NCI-H2196 treated with DMSO at 0.1 percent for 48 hours (cell line): ENCODE data around the gene GNAT1.
"Not testable (repeated sequence)": the region's sequence is repeated elsewhere in the genome, so short reads cannot be mapped to it uniquely, and the experiment has no call there.

Experiments
- DNase-seq: peaks from one replicate; lab custom pipeline; 2025; ENCODE audit not compliant: unreplicated experiment; lab: John Stamatoyannopoulos, UW

GNAT1 gene

DNA sequence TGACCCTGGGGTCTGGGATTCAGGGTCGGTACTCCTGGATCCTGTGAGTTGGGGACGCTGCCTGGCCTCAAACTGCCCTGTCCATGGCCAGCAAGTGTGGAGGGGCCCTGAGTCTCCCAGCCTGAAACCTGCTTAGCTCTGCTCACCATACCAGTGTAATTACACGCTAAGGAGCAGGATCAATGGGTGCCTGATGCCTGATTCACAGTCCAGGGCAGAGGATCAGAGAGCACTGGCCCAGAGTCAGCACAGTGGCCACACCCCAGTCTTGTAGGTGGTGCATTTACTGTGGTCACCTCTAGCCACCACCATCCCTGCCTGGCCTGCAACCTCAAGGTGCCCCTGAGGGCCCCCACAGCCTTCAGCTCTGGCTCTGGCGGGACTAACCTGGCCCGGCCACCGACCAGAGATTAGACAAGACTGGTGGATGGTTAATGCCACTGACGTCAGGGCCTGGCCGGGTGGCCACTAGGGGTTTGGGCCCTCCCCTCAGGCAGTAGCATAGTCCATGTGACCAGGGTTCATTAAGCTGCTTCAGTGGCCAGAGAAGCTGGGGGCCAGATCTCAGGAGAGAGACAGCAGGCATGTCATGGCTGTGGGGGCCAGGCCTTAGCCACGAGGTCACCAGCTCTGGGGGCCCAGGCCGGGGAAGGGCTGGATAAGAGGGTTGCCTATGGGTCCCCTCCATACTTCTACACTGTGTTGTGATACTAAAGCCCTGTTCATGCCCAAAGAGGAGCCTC is 10.3 kb downstream of the GNAT1 start:
- DNase-seq: no peak

GRCh38 chr3:50202353-50203112 is 11.1 kb downstream of the GNAT1 start:
- no peak for DNase-seq

DNA sequence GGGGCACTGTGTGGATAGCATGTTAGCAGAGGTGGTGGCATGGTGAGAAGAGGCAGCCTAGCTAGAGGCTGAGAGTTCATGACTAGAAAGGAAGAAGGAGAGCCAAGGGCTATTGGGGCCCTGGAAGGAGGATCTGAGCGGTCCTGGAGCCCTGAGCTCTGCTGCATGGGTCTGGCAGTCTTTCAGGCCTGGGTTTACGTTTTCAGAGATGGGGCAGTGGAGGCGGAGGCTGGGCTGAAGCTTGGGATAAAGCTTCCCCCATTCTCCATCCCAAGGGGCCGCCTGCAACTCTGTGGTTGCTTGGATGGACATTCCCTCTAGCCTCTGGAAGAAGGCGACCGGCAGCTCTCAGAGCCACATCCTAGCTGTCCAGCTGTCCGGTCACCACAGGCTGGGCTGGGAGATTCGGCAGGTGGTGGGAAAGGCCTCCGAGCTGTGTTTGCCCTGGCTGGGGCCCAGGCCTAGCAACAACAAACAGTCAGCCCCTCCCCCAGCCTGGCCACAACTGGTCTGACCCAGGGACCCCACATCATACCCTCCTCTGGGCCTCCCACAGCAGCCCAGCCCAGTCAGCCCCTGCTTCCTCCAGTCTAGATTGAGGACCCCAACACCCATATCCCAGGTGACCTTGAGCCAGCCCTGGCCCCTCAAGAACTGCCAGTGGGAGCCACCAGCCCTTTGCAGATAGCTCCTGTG is 11.9 kb downstream of the GNAT1 start:
- no peak for DNase-seq

DNA sequence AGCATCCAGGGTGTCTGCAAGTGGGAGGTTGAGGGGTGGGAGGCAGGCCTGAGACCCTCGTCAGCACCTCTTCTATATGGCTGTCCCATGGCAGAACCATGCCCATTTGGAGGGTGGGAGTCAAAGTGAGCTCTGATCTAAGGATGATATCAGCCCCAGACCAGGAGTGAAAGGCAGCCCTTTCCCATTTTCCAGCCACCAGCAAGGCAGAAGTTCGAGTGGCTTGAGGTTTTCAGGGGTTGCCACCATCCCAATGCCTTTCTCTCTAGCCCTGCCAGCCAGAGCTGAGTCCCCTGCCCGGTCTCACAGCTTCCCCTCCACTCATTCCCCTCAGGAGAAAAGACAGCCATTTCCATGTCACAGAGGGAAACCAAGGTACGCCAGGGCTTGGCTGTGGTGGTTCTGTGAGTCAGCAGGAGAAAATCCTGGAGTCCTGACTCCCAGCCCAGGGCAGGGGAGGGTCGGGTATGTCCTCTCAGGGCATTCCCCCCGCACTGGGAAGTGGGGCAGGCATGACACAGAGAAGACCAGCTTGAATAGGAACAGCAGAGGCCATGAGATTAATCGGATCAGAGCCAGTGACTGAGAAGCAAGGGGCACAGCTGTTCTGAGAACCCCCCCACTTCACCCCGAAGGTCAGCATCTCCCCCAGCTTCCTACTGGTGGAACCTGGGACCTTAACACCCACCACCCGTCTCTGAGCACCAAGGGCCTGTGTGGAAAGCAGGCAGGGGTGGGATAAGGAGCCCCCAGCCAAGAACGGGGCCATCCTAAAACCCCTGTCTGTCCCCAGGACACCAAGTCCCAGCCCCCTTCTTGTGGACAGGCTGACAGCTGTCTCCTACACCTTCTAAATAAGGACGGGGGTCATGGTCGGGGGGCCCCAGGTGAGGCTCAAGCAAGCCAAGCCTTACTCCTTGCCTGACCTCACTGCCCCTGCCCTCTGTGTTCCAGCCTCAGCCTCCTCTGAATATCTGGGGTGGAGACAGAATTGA is 12.7 kb downstream of the GNAT1 start:
- DNase-seq: no peak

DNA sequence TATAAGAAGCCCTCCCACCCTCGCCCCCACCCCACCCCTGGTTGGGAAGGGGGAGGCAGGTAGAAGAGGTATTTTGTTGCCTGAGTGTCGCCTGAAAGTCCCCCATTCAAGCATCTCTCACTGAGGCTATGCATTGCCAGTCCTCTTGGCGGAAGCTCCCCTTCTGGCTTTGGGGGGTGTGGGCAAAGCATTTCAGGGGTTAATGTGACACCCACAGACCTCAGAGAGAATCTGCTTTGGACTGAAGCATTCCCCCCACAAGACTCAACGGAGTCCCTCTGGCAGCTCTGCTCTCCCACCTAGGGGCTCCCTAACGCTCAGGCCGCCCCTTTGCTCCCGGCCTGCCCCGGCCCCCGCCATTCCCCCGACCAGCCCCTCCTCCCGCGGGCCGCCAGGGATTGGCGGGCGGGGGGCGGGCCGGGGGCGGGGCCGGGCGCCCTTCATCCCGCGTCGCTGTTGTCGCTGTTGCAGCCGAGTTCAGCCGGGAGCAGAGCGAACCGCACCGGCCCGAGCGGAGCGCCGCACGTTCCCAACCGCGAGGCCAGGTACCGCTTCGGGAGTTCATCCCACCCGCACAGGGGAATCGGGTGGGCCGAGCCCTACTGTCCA is 13.5 kb downstream of the GNAT1 start, which contains the start of gene SLC38A3:
SLC38A3 (plus strand) TSS at position 468 of the 609 bp plus-strand sequence. CDS start 8,929 bp downstream, outside the sequence.
- no peak for DNase-seq

- DNase-seq: peak; percentile 21
Measured at GRCh38 chr3:50205413-50206276, 14.2 kb downstream of the GNAT1 start.

DNA sequence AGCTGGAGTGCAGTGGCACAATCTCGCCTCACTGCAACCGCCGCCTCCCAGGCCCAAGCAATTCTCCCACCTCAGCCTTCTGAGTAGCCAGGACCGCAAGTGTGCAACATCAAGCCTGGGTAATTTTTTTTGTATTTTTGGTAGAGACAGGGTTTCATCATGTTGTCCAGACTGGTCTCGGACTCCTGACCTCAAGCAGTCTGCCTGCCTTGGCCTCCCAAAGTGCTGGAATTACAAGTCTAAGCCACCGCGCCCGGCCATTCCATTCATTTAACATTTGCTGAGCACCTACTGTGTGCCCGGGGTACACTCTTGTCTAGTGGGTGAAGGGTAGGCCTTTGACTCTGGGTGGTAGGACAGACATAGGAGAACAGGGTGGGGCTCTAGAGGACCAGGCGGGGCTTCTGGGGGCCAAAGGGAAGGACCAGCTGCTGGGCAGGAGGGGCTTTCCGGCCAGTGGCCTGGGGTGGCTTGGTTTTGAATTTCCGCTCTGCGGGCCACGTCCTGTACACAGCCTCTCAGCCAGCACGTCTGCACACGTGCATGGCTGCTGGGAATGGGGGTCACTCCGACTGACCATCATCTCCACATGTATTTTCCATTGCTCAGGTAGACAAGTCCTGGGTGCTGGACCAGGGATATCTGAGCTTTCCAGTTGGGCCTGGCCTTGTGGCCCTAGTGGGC is 16.1 kb downstream of the GNAT1 start:
- no peak for DNase-seq

DNA sequence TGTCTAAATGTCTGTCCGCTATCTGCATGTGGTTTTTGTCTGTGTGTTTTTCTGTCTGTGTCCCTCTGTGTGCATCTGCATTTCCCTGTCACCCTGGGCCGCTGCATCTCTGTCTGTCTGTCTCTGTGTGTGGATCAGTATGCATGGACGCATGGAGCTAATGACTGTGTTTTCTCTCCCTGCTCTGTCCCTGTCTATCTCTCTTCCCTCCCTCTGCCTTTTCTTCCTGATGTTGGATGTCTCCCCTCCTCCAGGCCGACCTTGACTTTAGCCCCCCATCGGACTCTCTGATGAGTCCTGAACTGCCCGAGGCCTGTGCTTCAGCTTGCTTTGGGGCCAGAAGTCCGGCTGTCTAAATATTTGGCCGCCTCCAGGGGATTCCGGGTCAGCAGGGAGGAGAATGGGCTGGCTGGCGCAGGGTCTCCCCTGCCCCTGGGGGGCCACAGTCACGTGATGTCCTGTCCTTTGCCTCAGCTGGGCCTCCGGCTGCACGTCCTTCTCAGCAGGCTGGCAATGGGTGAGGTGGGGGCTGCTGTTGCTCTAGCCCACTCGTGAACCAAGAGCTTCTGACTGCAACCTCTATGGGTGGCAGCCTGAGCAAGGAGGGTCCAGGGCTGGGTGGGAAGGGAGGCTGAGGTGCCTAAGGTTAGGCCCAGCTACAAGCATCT is 17.4 kb downstream of the GNAT1 start:
- no peak for DNase-seq

- no peak for DNase-seq
Measured at GRCh38 chr3:50210176-50210509, 18.7 kb downstream of the GNAT1 start.

DNA sequence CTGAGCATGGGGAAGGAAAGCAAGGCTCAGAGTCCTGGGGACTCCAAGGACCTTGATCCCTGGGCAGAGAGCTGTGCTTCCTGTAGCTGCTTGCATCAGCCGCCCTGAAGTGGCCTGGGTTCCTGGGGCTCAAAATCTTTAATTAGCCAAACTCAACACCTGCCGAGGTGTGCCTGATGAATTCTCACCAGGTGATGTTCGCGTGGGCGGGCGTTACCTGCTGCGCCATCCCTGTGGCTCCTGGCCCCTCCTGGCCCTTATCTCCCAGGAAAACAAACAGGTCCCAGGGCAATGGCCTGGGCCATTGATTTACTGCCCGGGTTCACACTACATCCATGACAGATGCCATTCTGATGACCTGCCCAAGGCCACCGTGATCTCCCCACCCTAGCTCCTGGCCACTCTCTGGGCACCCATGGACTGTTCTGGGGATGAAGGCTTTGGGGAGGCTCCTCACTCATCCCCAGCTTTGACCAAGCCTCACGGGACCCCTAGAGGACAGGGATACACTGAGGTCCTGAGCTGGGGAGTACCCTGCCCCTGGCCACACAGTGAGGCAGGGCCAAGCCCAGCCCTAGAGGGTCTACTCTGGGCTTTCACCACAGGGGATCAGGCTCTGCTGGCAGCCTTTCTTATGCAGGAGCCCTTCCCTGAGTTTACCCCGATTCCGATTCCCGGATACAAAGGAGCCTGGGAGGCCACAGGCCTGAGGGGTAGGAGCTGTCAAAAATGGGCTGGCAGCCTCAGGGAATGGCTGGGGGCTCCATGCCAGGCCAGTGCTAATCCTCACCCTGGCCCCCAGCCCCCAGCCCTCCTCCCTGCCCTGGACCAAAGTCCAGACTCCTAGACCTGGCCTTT is 19.3 kb downstream of the GNAT1 start:
- DNase-seq: no peak

- DNase-seq: not testable (repeated sequence)
Measured at GRCh38 chr3:50211368-50211717, 19.9 kb downstream of the GNAT1 start.

GRCh38 chr3:50211930-50212329 is 20.5 kb downstream of the GNAT1 start:
- no peak for DNase-seq

- no peak for DNase-seq
Measured at GRCh38 chr3:50212502-50212901, 21.1 kb downstream of the GNAT1 start.

- DNase-seq: no peak
Measured at GRCh38 chr3:50212971-50213370, 21.6 kb downstream of the GNAT1 start.

- no peak for DNase-seq
Measured at GRCh38 chr3:50213373-50213772, 22.0 kb downstream of the GNAT1 start.

GRCh38 chr3:50214824-50215223 is 23.4 kb downstream of the GNAT1 start:
- no peak for DNase-seq

DNA sequence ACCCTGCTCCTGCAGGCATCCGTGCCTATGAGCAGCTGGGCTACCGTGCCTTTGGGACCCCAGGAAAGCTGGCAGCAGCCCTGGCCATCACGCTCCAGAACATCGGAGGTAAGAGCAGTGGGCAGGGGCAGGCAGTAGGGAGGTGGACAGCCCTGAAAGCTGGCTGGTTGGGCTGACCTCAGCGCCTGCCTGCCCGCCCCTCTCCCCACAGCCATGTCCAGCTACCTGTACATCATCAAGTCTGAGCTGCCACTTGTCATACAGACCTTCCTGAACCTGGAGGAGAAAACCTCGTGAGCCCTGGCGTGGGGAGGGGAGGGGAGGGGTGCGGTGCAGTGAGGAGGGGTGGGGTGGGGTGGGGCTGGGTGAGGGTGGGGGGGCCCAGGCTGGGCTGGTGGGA is 24.1 kb downstream of the GNAT1 start:
- no peak for DNase-seq
